Muscle layer of duodenum (tissue), 2 donors: Measurements from ENCODE around the gene FRMPD2.

Source experiments
- H3K27ac ChIP-seq: one replicate; pipeline ENCODE4 v1.7.0; 2013; ENCODE audit warnings: mild to moderate bottlenecking, low read length
- H3K27me3 ChIP-seq: one replicate; pipeline ENCODE4 v1.7.0; 2013; ENCODE audit warnings: low read depth, mild to moderate bottlenecking, control low read depth, low read length
- H3K36me3 ChIP-seq, 2 donors: one replicate each; pipeline ENCODE4 v1.7.0; 2013; ENCODE audit warnings: low read length in 2 of 2, control low read depth in 1 of 2, mild to moderate bottlenecking in 1 of 2; ENCODE audit not compliant: insufficient read depth in 2 of 2, control insufficient read depth in 1 of 2
- H3K4me1 ChIP-seq, 2 donors: one replicate each; pipeline ENCODE4 v1.7.0; 2013; ENCODE audit warnings: low read length in 2 of 2, mild to moderate bottlenecking in 2 of 2, control low read depth in 1 of 2, moderate library complexity in 1 of 2; ENCODE audit not compliant: insufficient read depth in 2 of 2, control insufficient read depth in 1 of 2
- H3K4me3 ChIP-seq, 2 donors: one replicate each; pipeline ENCODE4 v1.7.0; 2013; ENCODE audit warnings: low read length in 2 of 2, low read depth in 1 of 2, mild to moderate bottlenecking in 1 of 2
- H3K9me3 ChIP-seq, 2 donors: one replicate each; pipeline ENCODE4 v1.7.0; 2013; ENCODE audit warnings: low read length in 2 of 2, control low read depth in 1 of 2, mild to moderate bottlenecking in 1 of 2; ENCODE audit not compliant: control insufficient read depth in 1 of 2
- donor health status: healthy.

The FRMPD2 gene

GRCh38 chr10:48302515-48303476 lies 28.3 kb upstream of the FRMPD2 start:
- peaks cover 4% of the 10 kb centered on the region in 2 donors for H3K4me1 ChIP-seq
- H3K27ac ChIP-seq: no peak overlapping the region
- H3K9me3 ChIP-seq: no peaks in the 10 kb centered on the region
- H3K4me3 ChIP-seq: no peak overlapping the region
- no peaks in the 10 kb centered on the region for H3K27me3 ChIP-seq
- no peaks in the 10 kb centered on the region for H3K36me3 ChIP-seq

- Histone ChIP-seq H3K27ac (no peak overlapping the region), H3K9me3 (no peaks in the 10 kb centered on the region), H3K4me1 (no peaks in the 10 kb centered on the region), H3K36me3 (no peaks in the 10 kb centered on the region), H3K27me3 (no peaks in the 10 kb centered on the region), H3K4me3 (no peak overlapping the region)
These were observed 26.1 kb upstream of the FRMPD2 start for GRCh38 chr10:48300556-48300955.

GRCh38 chr10:48299692-48300091 lies 25.2 kb upstream of the FRMPD2 start:
- no peak overlapping the region for H3K4me3 ChIP-seq
- H3K9me3 ChIP-seq: no peaks in the 10 kb centered on the region
- H3K27me3 ChIP-seq: no peaks in the 10 kb centered on the region
- no peaks in the 10 kb centered on the region for H3K4me1 ChIP-seq
- H3K36me3 ChIP-seq: no peaks in the 10 kb centered on the region
- no peak overlapping the region for H3K27ac ChIP-seq

- no peak overlapping the region for H3K27ac ChIP-seq
- H3K27me3 ChIP-seq: no peaks in the 10 kb centered on the region
- no peaks in the 10 kb centered on the region for H3K36me3 ChIP-seq
- no peaks in the 10 kb centered on the region for H3K9me3 ChIP-seq
- no peaks in the 10 kb centered on the region for H3K4me1 ChIP-seq
- no peak overlapping the region for H3K4me3 ChIP-seq
These were observed 24.6 kb upstream of the FRMPD2 start for GRCh38 chr10:48299066-48299465.

GRCh38 chr10:48296576-48297098 lies 22.1 kb upstream of the FRMPD2 start:
- Histone ChIP-seq H3K9me3 (no peaks in the 10 kb centered on the region), H3K27ac (no peak overlapping the region), H3K36me3 (no peaks in the 10 kb centered on the region), H3K4me3 (no peak overlapping the region), H3K27me3 (no peaks in the 10 kb centered on the region), H3K4me1 (no peaks in the 10 kb centered on the region)

- H3K4me1 ChIP-seq: no peaks in the 10 kb centered on the region
- no peak overlapping the region for H3K27ac ChIP-seq
- no peaks in the 10 kb centered on the region for H3K27me3 ChIP-seq
- H3K4me3 ChIP-seq: no peak overlapping the region
- no peaks in the 10 kb centered on the region for H3K36me3 ChIP-seq
- H3K9me3 ChIP-seq: no peaks in the 10 kb centered on the region
These were observed 19.9 kb upstream of the FRMPD2 start for GRCh38 chr10:48294431-48294830.

GRCh38 chr10:48292616-48293015 lies 18.1 kb upstream of the FRMPD2 start:
- Histone ChIP-seq H3K4me1 (no peaks in the 10 kb centered on the region), H3K4me3 (no peak overlapping the region), H3K27ac (no peak overlapping the region), H3K27me3 (no peaks in the 10 kb centered on the region), H3K36me3 (no peaks in the 10 kb centered on the region), H3K9me3 (no peaks in the 10 kb centered on the region)

GRCh38 chr10:48291190-48291589 lies 16.7 kb upstream of the FRMPD2 start:
- Histone ChIP-seq H3K9me3 (no peaks in the 10 kb centered on the region), H3K4me3 (no peak overlapping the region), H3K27me3 (no peaks in the 10 kb centered on the region), H3K4me1 (no peaks in the 10 kb centered on the region), H3K36me3 (no peaks in the 10 kb centered on the region), H3K27ac (no peak overlapping the region)

- Histone ChIP-seq H3K36me3 (no peaks in the 10 kb centered on the region), H3K27me3 (no peaks in the 10 kb centered on the region), H3K27ac (no peak overlapping the region), H3K4me1 (no peaks in the 10 kb centered on the region), H3K9me3 (no peaks in the 10 kb centered on the region), H3K4me3 (no peak overlapping the region)
These were observed 15.8 kb upstream of the FRMPD2 start for GRCh38 chr10:48290286-48290685.

GRCh38 chr10:48289501-48290238 lies 15.2 kb upstream of the FRMPD2 start:
- Histone ChIP-seq H3K36me3 (no peaks in the 10 kb centered on the region), H3K4me3 (no peak overlapping the region), H3K9me3 (no peaks in the 10 kb centered on the region), H3K27me3 (no peaks in the 10 kb centered on the region), H3K4me1 (no peaks in the 10 kb centered on the region), H3K27ac (no peak overlapping the region)

GRCh38 chr10:48288661-48289060 lies 14.2 kb upstream of the FRMPD2 start:
- Histone ChIP-seq H3K27me3 (no peaks in the 10 kb centered on the region), H3K36me3 (no peaks in the 10 kb centered on the region), H3K27ac (no peak overlapping the region), H3K9me3 (peaks cover 5 to 8% of the 10 kb centered on the region in 2 donors), H3K4me3 (no peak overlapping the region), H3K4me1 (no peaks in the 10 kb centered on the region)
